ENCODE data around the gene ZNF407.

GRCh38 chr18:75070235-75070624 lies 472.6 kb downstream of the ZNF407 start:
- no peak for TF ChIP-seq CTCF (IDR thresholded peaks at IDR 0.05 in 8 of 11, conservative IDR thresholded peaks at IDR 0.05 in 3 of 11)
- no peak for TF ChIP-seq POLR2A (IDR thresholded peaks at IDR 0.05)
- TF ChIP-seq POLR2AphosphoS5 (IDR thresholded peaks at IDR 0.05), result no peak
